K562 (cell line): Measurements from ENCODE around the gene CLNK. TPM values are rescaled to one million over a fixed set of nuclear protein-coding genes. Genes with fewer than 3 reads are reported as not detected.

ENCODE experiments used
- ARID4B ChIP-seq: sonication (generic); formaldehyde crosslinking; IDR thresholded peaks from 2 replicates; pipeline ENCODE4 v1.8.0; 2022; ENCODE audit warnings: mild to moderate bottlenecking, missing genetic modification reagents
- BHLHE40 ChIP-seq: IDR thresholded peaks from 2 replicates; pipeline ENCODE4 v1.6.1; 2011; ENCODE audit warnings: low read length, improper control_type of control experiment
- MGA ChIP-seq: fragments of 450-650 bp; IDR thresholded peaks from 2 replicates; pipeline ENCODE4 v1.6.1; 2016; ENCODE audit warnings: mild to moderate bottlenecking, moderate library complexity
- NKRF ChIP-seq: fragments of 450-650 bp; IDR thresholded peaks from 2 replicates; pipeline ENCODE4 v1.6.1; 2016; ENCODE audit warnings: borderline replicate concordance
- THRB ChIP-seq: fragments of 450-650 bp; formaldehyde crosslinking; conservative IDR thresholded peaks from 2 replicates; pipeline ENCODE4 v1.4.0; 2022; ENCODE audit warnings: mild to moderate bottlenecking, missing genetic modification characterization
- ZNF507 ChIP-seq: conservative IDR thresholded peaks from 2 replicates; pipeline ENCODE4 v1.6.1; 2017; ENCODE audit warnings: missing genetic modification characterization, missing compliant biosample characterization
- polyA plus RNA-seq, 8 experiments: library from polyadenylated mRNA; depleted of rRNA in 4 of 8; stranded (reverse) in 5 of 8; unstranded in 3 of 8; fragments of >200 nt; fragmentation: Nextera tagmentation in 2 of 8; fragmentation: Illumina TruSeq in 1 of 8; extraction: Ambion mirVana in 2 of 8; extraction: Trizol in 1 of 8; gene quantifications; 2 replicates each; pipeline versions ENCODE4 v1.2.1 to v1.2.3, GENCODE V29; 2011 to 2014; ENCODE audit warnings: inconsistent platforms in 1 of 8, missing spikeins in 1 of 8
- total RNA-seq, 7 experiments: library from RNA; depleted of rRNA in 6 of 7; stranded (reverse); fragments of >200 nt in 6 of 7; fragmentation: Illumina TruSeq in 2 of 7; extraction: Trizol in 2 of 7; gene quantifications; 2 replicates each; pipeline versions ENCODE4 v1.2.1 to v1.2.3, GENCODE V29; 2011 to 2021; ENCODE audit warnings: low replicate concordance in 1 of 7

Gene CLNK
- total and polyA plus RNA-seq, 9 of the 15 experiments (the other 6 are each of a cell fraction or from before 2014, with no cell fraction given): not detected

GRCh38 chr4:10639664-10640063 is 44.9 kb downstream of the CLNK start (continued):
- no peak for TF ChIP-seq ARID4B (CRISPR knock-in tag)
- TF ChIP-seq NKRF: no peak
- TF ChIP-seq MGA: no peak
- TF ChIP-seq THRB (CRISPR knock-in tag): no peak
- no peak for TF ChIP-seq BHLHE40
- no peak for TF ChIP-seq ZNF507 (tag)
